Naive B cell (primary cell): ENCODE measurements around the gene CLPSL1. TPM values are rescaled to one million over a fixed set of nuclear protein-coding genes. Genes with fewer than 3 reads are reported as not detected.
"Not testable (repeated sequence)": the region's sequence is repeated elsewhere in the genome, so short reads cannot be mapped to it uniquely, and the experiment has no call there.

Source experiments
- ATAC-seq, 2 donors: fragments of 150-1000 bp; cut with Tn5 transposase; 2 replicates each; pipeline ENCODE4 v1.10.0; 2021; ENCODE audit warnings: low read depth in 2 of 2, mild to moderate bottlenecking in 2 of 2, moderate library complexity in 2 of 2
- DNase-seq: peaks from one replicate; pipeline ENCODE4 v3.0.0; 2022
- H3K27ac Mint-ChIP-seq, 6 donors: one replicate each; pipeline ENCODE4 v1.8.0; 2020 to 2022; ENCODE audit warnings: mild to moderate bottlenecking in 6 of 6, mixed read lengths in 6 of 6, moderate library complexity in 5 of 6, inconsistent platforms in 2 of 6
- H3K27me3 Mint-ChIP-seq, 3 donors: one replicate each; pipeline ENCODE4 v1.8.0; 2021 to 2022; ENCODE audit warnings: mixed read lengths in 3 of 3, mild to moderate bottlenecking in 1 of 3
- H3K36me3 Mint-ChIP-seq, 2 donors: one replicate each; pipeline ENCODE4 v1.8.0; 2020 to 2022; ENCODE audit warnings: mixed read lengths in 2 of 2, inconsistent platforms in 1 of 2, mild to moderate bottlenecking in 1 of 2
- H3K4me1 Mint-ChIP-seq, 3 donors: one replicate each; pipeline ENCODE4 v1.8.0; 2020 to 2022; ENCODE audit warnings: mixed read lengths in 3 of 3, inconsistent platforms in 1 of 3, mild to moderate bottlenecking in 1 of 3, moderate library complexity in 1 of 3
- H3K4me3 Mint-ChIP-seq, 8 donors: one replicate each; pipeline ENCODE4 v1.8.0; 2020 to 2022; ENCODE audit warnings: mild to moderate bottlenecking in 8 of 8, mixed read lengths in 8 of 8, moderate library complexity in 8 of 8, inconsistent platforms in 2 of 8
- H3K9me3 Mint-ChIP-seq, 7 donors: one replicate each; pipeline ENCODE4 v1.8.0; 2020 to 2022; ENCODE audit warnings: mixed read lengths in 7 of 7, mild to moderate bottlenecking in 5 of 7, inconsistent platforms in 2 of 7, moderate library complexity in 1 of 7
- polyA plus RNA-seq, 6 donors: library from polyadenylated mRNA; unstranded; fragments of 300-500 nt; fragmentation: Illumina TruSeq; gene quantifications; one replicate each; pipeline ENCODE4 v1.2.3, GENCODE V29; 2021; ENCODE audit warnings: low read depth in 6 of 6

Gene CLPSL1, protein sequence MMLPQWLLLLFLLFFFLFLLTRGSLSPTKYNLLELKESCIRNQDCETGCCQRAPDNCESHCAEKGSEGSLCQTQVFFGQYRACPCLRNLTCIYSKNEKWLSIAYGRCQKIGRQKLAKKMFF
- polyA plus RNA-seq, result not detected

DNA sequence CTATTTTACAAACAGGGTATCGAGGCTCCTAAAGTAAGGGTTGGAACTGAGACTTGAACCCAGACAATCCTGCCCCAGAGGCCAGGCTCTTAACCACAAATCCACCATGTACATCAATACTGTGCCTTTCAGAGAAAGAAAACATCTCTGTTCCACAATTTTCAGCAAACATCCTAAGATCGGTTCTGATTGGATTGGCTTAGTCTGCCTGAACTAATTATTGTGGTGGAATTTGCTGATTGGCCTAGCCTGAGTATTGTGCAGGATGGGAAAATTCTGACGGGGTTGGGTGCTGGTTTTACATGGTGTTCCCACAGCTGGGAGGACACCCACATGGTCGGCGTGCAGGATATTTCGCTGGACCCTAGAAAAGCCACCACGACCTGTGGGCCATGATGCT is at the start of gene CLPSL1:
Gene CLPSL1, plus strand, starts transcription at position 301 of the 400 bp plus-strand sequence. Its CDS starts 92 bp downstream, at position 393.
- Mint-ChIP-seq H3K27me3 (peaks cover 20 to 56% (median 42%) of the 10 kb centered on the region in 3 donors), H3K36me3 (no peaks in the 10 kb centered on the region), H3K4me3 (peak within 1 kb of the TSS in 1 of 8 donors; percentile 45), H3K27ac (peak within 1 kb of the TSS in 1 of 6 donors; percentile 56), H3K4me1 (peaks cover 9 to 16% (median 14%) of the 10 kb centered on the region in 3 donors), H3K9me3 (no peaks in the 10 kb centered on the region)
- ATAC-seq (no peak), DNase-seq (no peak)

GRCh38 chr6:35731414-35731735 is 49.4 kb upstream of the CLPSL1 start:
- peaks cover 53 to 73% (median 57%) of the 10 kb centered on the region in 3 donors for H3K4me1 Mint-ChIP-seq
- peak overlapping the region; percentile 92 to 99 (median 97) for H3K27ac Mint-ChIP-seq
- peaks cover 0 to 6% (median 0%) of the 10 kb centered on the region in 3 donors for H3K27me3 Mint-ChIP-seq
- ATAC-seq (peak; percentile 70), DNase-seq (peak; percentile 95)
- H3K4me3 Mint-ChIP-seq, result peak overlapping the region; percentile 86 to 96 (median 93)
- H3K9me3 Mint-ChIP-seq, result no peaks in the 10 kb centered on the region
- no peaks in the 10 kb centered on the region for H3K36me3 Mint-ChIP-seq

- no peaks in the 10 kb centered on the region for H3K36me3 Mint-ChIP-seq
- H3K4me1 Mint-ChIP-seq, result peaks cover 48 to 69% (median 55%) of the 10 kb centered on the region in 3 donors
- H3K27ac Mint-ChIP-seq, result peak overlapping the region; percentile 92 to 99 (median 97)
- ATAC-seq (peak; percentile 66 to 68), DNase-seq (peak; percentile 94)
- peak overlapping the region; percentile 86 to 96 (median 93) for H3K4me3 Mint-ChIP-seq
- no peaks in the 10 kb centered on the region for H3K9me3 Mint-ChIP-seq
- H3K27me3 Mint-ChIP-seq, result peaks cover 0 to under 1% (median 0%) of the 10 kb centered on the region in 3 donors
These were observed 48.9 kb upstream of the CLPSL1 start for GRCh38 chr6:35731736-35732532.

GRCh38 chr6:35733633-35734032 is 47.2 kb upstream of the CLPSL1 start:
- no peaks in the 10 kb centered on the region for H3K27me3 Mint-ChIP-seq
- peak overlapping the region in 3 of 8 donors; percentile 33 to 90 (median 45) for H3K4me3 Mint-ChIP-seq
- no peaks in the 10 kb centered on the region for H3K9me3 Mint-ChIP-seq
- DNase-seq (no peak), ATAC-seq (no peak)
- no peaks in the 10 kb centered on the region for H3K36me3 Mint-ChIP-seq
- peak overlapping the region in 1 of 6 donors; percentile 60 for H3K27ac Mint-ChIP-seq
- peaks cover 41 to 65% (median 45%) of the 10 kb centered on the region in 3 donors for H3K4me1 Mint-ChIP-seq

DNA sequence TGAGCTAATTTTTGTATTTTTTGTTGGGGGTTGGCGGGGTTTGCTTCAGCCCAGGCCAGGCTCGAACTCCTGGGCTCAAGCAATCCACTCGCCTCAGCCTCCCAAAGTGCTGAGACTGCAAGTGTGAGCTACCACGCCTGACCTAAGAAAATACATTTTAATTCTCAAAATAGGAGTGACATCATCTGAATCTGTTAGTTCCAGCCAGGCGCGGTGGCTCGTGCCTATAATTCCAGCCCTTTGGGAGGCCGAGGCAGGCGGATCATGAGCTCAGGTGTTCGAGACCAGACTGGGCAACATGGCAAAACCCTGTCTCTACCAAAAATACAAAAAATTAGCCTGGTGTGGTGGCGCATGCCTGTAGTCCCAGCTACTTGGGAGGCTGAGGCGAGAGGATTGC is 46.5 kb upstream of the CLPSL1 start:
- H3K36me3 Mint-ChIP-seq, H3K9me3 Mint-ChIP-seq, ATAC-seq, H3K27me3 Mint-ChIP-seq, DNase-seq: not testable (repeated sequence)
- Mint-ChIP-seq H3K4me1 (peaks cover 35 to 59% (median 38%) of the 10 kb centered on the region in 3 donors), H3K27ac (peak overlapping the region in 2 of 6 donors; percentile 34 to 89), H3K4me3 (peak overlapping the region in 2 of 8 donors; percentile 63 to 90)

DNA sequence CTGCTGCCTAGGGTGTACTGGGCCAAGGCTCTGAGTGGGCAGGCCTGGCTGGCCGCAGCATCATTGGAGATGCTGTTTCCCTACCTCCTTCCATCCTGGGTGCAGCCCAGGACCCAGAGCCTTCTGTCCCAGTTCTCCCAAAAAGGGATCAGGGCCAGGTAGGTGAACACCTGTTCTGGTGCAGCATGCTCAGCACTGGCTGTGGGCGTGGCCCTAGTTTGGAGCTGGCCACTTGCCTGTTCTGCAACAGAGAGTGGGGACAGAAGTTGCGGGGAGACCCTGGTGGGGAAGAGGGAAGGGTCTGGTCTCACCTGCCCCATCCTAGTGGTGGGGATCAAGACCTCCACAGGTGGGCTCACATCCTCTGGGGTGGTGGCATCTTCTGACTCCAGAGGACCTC is 45.4 kb upstream of the CLPSL1 start:
- no peaks in the 10 kb centered on the region for H3K9me3 Mint-ChIP-seq
- peaks cover 27 to 48% (median 29%) of the 10 kb centered on the region in 3 donors for H3K4me1 Mint-ChIP-seq
- no peak overlapping the region for H3K27ac Mint-ChIP-seq
- no peaks in the 10 kb centered on the region for H3K27me3 Mint-ChIP-seq
- H3K4me3 Mint-ChIP-seq, result no peak overlapping the region
- no peak for DNase-seq
- H3K36me3 Mint-ChIP-seq, result no peaks in the 10 kb centered on the region
- ATAC-seq, result no peak

GRCh38 chr6:35736253-35736894 is 44.4 kb upstream of the CLPSL1 start:
- H3K4me3 Mint-ChIP-seq, result peak overlapping the region in 1 of 8 donors; percentile 65
- DNase-seq (peak; percentile 82), ATAC-seq (peak; percentile 33 to 40)
- no peaks in the 10 kb centered on the region for H3K9me3 Mint-ChIP-seq
- no peaks in the 10 kb centered on the region for H3K36me3 Mint-ChIP-seq
- H3K4me1 Mint-ChIP-seq, result peaks cover 27 to 39% (median 27%) of the 10 kb centered on the region in 3 donors
- H3K27me3 Mint-ChIP-seq, result no peaks in the 10 kb centered on the region
- H3K27ac Mint-ChIP-seq, result peak overlapping the region in 2 of 6 donors; percentile 53 to 84

- Mint-ChIP-seq H3K27ac (peak within 1 kb of the TSS in 4 of 6 donors; percentile 59 to 84 (median 74)), H3K9me3 (no peaks in the 10 kb centered on the region), H3K36me3 (no peaks in the 10 kb centered on the region), H3K27me3 (no peaks in the 10 kb centered on the region), H3K4me3 (peak within 1 kb of the TSS in 2 of 8 donors; percentile 56 to 65), H3K4me1 (peaks cover 24 to 38% (median 26%) of the 10 kb centered on the region in 3 donors)
- no peak for DNase-seq
- ATAC-seq, result no peak
These were observed 43.8 kb upstream of the CLPSL1 start, which contains the start of gene ARMC12 for GRCh38 chr6:35736982-35737412. Gene ARMC12, plus strand, starts transcription at chr6:35737032. Its CDS starts 77 bp downstream, at chr6:35737109.

DNA sequence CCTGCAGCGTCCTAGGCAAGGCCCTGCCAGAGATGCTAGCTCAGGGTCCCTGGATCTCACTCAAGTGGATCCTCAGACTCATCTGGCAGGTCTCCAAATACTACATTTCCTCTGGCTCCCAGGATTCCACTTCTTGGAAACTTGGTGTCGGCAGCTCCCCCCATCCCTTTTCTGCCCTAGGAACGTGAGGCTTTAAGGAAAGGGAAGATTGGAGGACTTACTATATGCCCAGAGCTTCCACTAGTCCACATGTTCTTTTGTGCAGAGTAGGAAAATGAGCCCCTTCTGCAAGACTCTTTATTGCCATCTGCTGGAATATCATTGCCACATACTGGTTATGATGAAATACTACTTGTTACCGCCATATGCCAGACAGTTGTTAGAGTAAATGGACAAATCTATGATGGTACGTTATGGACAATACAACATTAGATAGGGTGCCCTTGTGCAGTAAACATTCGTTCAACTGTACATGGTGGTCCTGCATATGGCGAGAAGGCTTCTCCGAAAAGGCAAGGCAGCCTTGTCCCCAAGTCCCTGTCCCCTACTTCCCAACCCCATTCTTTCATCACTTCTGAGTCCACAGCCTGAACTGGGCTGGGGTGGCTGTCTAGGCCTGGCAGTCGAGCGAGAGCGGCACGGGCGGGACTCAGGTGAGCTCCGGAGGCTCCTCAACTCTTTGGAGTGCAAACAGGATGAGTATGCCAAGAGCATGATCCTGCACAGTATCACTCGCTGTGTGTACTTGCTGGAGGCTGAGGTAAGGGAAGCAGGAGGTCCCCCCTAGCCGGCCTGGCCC is 43.2 kb upstream of the CLPSL1 start:
- H3K27ac Mint-ChIP-seq, result peak overlapping the region in 3 of 6 donors; percentile 59 to 77 (median 71)
- peaks cover 19 to 32% (median 20%) of the 10 kb centered on the region in 3 donors for H3K4me1 Mint-ChIP-seq
- ATAC-seq (peak; percentile 59 to 70), DNase-seq (peak; percentile 62)
- no peaks in the 10 kb centered on the region for H3K36me3 Mint-ChIP-seq
- H3K27me3 Mint-ChIP-seq, result no peaks in the 10 kb centered on the region
- peak overlapping the region in 2 of 8 donors; percentile 37 to 56 for H3K4me3 Mint-ChIP-seq
- no peaks in the 10 kb centered on the region for H3K9me3 Mint-ChIP-seq

GRCh38 chr6:35739645-35740524 is 40.9 kb upstream of the CLPSL1 start:
- Mint-ChIP-seq H3K4me3 (peak overlapping the region in 1 of 8 donors; percentile 16), H3K36me3 (no peaks in the 10 kb centered on the region), H3K4me1 (peaks cover 13 to 25% (median 16%) of the 10 kb centered on the region in 3 donors), H3K27ac (peak overlapping the region in 4 of 6 donors; percentile 13 to 68 (median 36)), H3K9me3 (no peaks in the 10 kb centered on the region), H3K27me3 (no peaks in the 10 kb centered on the region)
- DNase-seq (no peak), ATAC-seq (no peak)

DNA sequence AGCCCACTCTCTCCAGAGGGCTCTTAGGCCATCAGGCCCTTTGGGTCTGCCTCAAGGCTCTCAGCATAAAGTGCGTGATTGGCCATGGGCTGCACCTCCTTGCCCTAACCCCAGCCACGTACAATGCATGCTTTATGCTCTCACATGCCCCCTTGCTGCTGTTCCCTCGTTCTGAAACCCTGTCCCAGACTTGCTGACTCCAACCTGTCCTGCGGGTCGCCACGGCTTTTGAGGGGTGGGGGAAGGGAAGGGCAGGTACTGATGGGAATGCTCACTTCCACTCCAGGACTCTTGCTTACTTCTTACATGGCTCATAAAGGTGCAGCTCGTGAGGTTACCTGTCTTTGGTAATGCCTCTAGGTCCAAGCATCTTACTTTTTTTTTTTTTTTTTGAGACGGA is 38.0 kb upstream of the CLPSL1 start:
- H3K36me3 Mint-ChIP-seq, result peaks cover 0 to 3% of the 10 kb centered on the region in 2 donors
- no peak for DNase-seq
- H3K4me3 Mint-ChIP-seq, result no peak overlapping the region
- H3K27me3 Mint-ChIP-seq, result peaks cover 0 to 9% (median 0%) of the 10 kb centered on the region in 3 donors
- ATAC-seq, result no peak
- peaks cover 0 to under 1% (median 0%) of the 10 kb centered on the region in 3 donors for H3K4me1 Mint-ChIP-seq
- peaks cover 0 to 7% (median 3%) of the 10 kb centered on the region in 7 donors for H3K9me3 Mint-ChIP-seq
- H3K27ac Mint-ChIP-seq, result no peak overlapping the region

DNA sequence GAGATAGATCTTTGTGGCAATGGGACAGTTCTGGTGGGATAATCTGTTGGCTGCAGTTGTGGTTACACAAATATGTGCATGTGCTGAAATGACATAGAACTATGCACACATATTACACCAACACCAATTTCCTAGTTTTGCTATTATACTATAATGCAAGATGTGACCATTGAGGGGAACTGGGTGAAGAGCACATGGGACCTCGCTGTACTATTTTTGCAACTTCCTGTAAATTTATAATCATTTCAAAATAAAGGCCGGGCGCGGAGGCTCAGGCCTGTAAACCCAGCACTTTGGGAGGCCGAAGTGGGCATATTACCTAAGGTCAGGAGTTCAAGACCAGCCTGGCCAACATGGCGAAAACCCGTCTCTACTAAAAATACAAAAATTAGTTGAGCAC is 35.3 kb upstream of the CLPSL1 start:
- H3K4me1 Mint-ChIP-seq, result no peaks in the 10 kb centered on the region
- peaks cover 0 to 5% of the 10 kb centered on the region in 2 donors for H3K36me3 Mint-ChIP-seq
- H3K9me3 Mint-ChIP-seq, result peaks cover 0 to 14% (median 6%) of the 10 kb centered on the region in 7 donors
- peaks cover 0 to 9% (median 0%) of the 10 kb centered on the region in 3 donors for H3K27me3 Mint-ChIP-seq
- H3K4me3 Mint-ChIP-seq, result no peak overlapping the region
- no peak overlapping the region for H3K27ac Mint-ChIP-seq
- DNase-seq (no peak), ATAC-seq (no peak)
